DND-41 (cell line): ENCODE results near the gene PLEKHG2.

Experiments used
- CTCF ChIP-seq: IDR thresholded peaks from 2 replicates; pipeline ENCODE4 v1.5.1; 2012; ENCODE audit warnings: borderline replicate concordance, low read length, moderate library complexity, mild to moderate bottlenecking; ENCODE audit not compliant: poor library complexity, severe bottlenecking; ENCODE audit errors: extremely low read depth
- EZH2 ChIP-seq: IDR thresholded peaks from 3 replicates; pipeline ENCODE4 v1.6.1; 2012; ENCODE audit warnings: borderline replicate concordance, low read depth, mild to moderate bottlenecking, moderate library complexity, low read length, inconsistent platforms; ENCODE audit not compliant: severe bottlenecking

- no peak for TF ChIP-seq CTCF
- TF ChIP-seq EZH2: no peak
Observed at GRCh38 chr19:39405261-39405957, 7.1 kb upstream of the PLEKHG2 start.
